Stimulated activated CD4-positive, alpha-beta T cell treated with anti-CD3 and anti-CD28 coated beads, Interleukin-2, amount 100 ng/mL, for 48 hours (primary cell): ENCODE measurements around the gene VPS37B.

Experiments used
- DNase-seq, 2 donors: peaks; one replicate each; pipeline ENCODE4 v3.0.0-alpha.2; 2020

VPS37B gene

GRCh38 chr12:122837306-122838265 is 58.3 kb downstream of the VPS37B start:
- no peak for DNase-seq

GRCh38 chr12:122836027-122836921 is 59.6 kb downstream of the VPS37B start:
- peak; percentile 31 to 32 for DNase-seq

GRCh38 chr12:122835750-122836026 is 60.2 kb downstream of the VPS37B start:
- DNase-seq = peak; percentile 7 to 27

GRCh38 chr12:122834921-122835749 is 60.8 kb downstream of the VPS37B start, which contains the start of gene HIP1R:
TSS of gene HIP1R (plus strand) at chr12:122835457. CDS start at chr12:122835551, 94 bp downstream.
- peak; percentile 48 to 67 for DNase-seq

- peak in 1 of 2 donors; percentile 5 for DNase-seq
Measured at GRCh38 chr12:122834104-122834920, 61.6 kb downstream of the VPS37B start.

- no peak for DNase-seq
Measured at GRCh38 chr12:122830517-122831214, 65.3 kb downstream of the VPS37B start.

- DNase-seq = no peak
Measured at GRCh38 chr12:122827258-122827657, 68.7 kb downstream of the VPS37B start.

- no peak for DNase-seq
Measured at GRCh38 chr12:122825773-122826724, 69.9 kb downstream of the VPS37B start.

GRCh38 chr12:122823429-122823828 is 72.5 kb downstream of the VPS37B start:
- no peak for DNase-seq

- DNase-seq = no peak
Measured at GRCh38 chr12:122820838-122821271, 75.1 kb downstream of the VPS37B start.

- DNase-seq = no peak
Measured at GRCh38 chr12:122820138-122820537, 75.8 kb downstream of the VPS37B start.

- DNase-seq = no peak
Measured at GRCh38 chr12:122819209-122819785, 76.6 kb downstream of the VPS37B start.
